ENCODE results near the gene CARD11. TPM values are rescaled to one million over a fixed set of nuclear protein-coding genes. Genes with fewer than 3 reads are reported as not detected.

CARD11 gene
- polyA plus RNA-seq, 1 donor from 2014 or later, result not detected

DNA sequence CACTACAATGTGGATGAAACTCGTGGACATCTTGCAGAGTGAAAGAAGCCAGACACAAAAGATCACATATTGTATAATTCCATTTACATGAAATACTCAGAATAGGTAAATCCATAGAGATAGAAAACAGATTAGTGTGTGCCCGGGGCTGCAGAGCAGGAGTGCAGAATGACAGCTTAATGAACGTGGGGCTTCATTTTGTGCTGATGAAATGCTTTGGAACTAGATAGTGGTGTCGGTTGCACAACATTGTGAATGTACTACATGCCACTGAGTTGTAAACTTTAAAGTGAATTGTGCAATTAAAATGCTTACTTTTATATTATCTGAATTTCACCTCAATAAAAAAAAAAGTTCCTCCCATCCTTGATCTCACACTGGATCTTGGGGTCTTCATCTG is 31.8 kb upstream of the CARD11 start:
- no peak overlapping the region for H2AFZ ChIP-seq (ENCODE audit: low read depth, low read length)
- H3K9me2 ChIP-seq (ENCODE audit: insufficient read depth, low read length), result no peaks in the 10 kb centered on the region
- no peak overlapping the region for H3K4me3 ChIP-seq (ENCODE audit: low read length)
- H3K79me2 ChIP-seq (replicated peaks; ENCODE audit: insufficient read depth, low read length), result no peaks in the 10 kb centered on the region
- no peaks in the 10 kb centered on the region for H4K20me1 ChIP-seq (ENCODE audit: insufficient read depth)
- H3K27ac ChIP-seq (ENCODE audit: low read length), result no peak overlapping the region
- H3F3A ChIP-seq (ENCODE audit: insufficient read depth, low read length, poor library complexity, severe bottlenecking), result no peaks in the 10 kb centered on the region
- no peaks in the 10 kb centered on the region for H3K36me3 ChIP-seq (ENCODE audit: insufficient read depth, low read length)
- H3K27me3 ChIP-seq (ENCODE audit: insufficient read depth, low read depth, low read length), result no peaks in the 10 kb centered on the region
- H3K9me3 ChIP-seq (ENCODE audit: low read length), result no peaks in the 10 kb centered on the region
- TF ChIP-seq TAF1 (IDR thresholded peaks at IDR 0.05; ENCODE audit: low read depth), result no peak
- TF ChIP-seq EP300 (conservative IDR thresholded peaks at IDR 0.05; ENCODE audit: poor library complexity, severe bottlenecking), result no peak
- no peak for TF ChIP-seq SMC3 (conservative IDR thresholded peaks at IDR 0.05; ENCODE audit: poor library complexity)
- TF ChIP-seq MXI1 (conservative IDR thresholded peaks at IDR 0.05; ENCODE audit: poor library complexity, severe bottlenecking), result no peak
- TF ChIP-seq, protein P1, sequence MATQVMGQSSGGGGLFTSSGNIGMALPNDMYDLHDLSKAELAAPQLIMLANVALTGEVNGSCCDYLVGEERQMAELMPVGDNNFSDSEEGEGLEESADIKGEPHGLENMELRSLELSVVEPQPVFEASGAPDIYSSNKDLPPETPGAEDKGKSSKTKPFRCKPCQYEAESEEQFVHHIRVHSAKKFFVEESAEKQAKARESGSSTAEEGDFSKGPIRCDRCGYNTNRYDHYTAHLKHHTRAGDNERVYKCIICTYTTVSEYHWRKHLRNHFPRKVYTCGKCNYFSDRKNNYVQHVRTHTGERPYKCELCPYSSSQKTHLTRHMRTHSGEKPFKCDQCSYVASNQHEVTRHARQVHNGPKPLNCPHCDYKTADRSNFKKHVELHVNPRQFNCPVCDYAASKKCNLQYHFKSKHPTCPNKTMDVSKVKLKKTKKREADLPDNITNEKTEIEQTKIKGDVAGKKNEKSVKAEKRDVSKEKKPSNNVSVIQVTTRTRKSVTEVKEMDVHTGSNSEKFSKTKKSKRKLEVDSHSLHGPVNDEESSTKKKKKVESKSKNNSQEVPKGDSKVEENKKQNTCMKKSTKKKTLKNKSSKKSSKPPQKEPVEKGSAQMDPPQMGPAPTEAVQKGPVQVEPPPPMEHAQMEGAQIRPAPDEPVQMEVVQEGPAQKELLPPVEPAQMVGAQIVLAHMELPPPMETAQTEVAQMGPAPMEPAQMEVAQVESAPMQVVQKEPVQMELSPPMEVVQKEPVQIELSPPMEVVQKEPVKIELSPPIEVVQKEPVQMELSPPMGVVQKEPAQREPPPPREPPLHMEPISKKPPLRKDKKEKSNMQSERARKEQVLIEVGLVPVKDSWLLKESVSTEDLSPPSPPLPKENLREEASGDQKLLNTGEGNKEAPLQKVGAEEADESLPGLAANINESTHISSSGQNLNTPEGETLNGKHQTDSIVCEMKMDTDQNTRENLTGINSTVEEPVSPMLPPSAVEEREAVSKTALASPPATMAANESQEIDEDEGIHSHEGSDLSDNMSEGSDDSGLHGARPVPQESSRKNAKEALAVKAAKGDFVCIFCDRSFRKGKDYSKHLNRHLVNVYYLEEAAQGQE (IDR thresholded peaks at IDR 0.05; ENCODE audit: borderline replicate concordance), result no peak
- no peak overlapping the region for H3K4me2 ChIP-seq (ENCODE audit: low read length)
- H3K9ac ChIP-seq (ENCODE audit: low read length), result no peak overlapping the region

DNA sequence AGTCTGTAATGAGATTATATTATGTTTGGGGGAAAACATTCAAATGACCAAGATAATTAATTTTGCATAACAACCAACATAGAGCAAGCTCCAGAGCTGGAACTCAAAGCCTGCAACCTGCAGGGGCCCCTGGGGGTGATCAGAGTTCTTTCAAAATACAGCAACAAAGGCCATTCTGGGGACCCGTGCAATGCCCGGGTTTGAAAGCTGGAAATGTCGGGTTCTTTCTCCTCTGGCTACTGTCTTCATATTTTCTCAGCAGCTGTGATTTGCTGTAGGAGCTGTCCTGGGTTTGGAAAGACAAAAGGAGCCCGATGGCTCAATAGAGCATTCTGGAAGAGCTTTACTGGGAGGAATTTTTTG is 30.8 kb upstream of the CARD11 start:
- H3F3A ChIP-seq (ENCODE audit: insufficient read depth, low read length, poor library complexity, severe bottlenecking), result no peaks in the 10 kb centered on the region
- no peak overlapping the region for H3K9ac ChIP-seq (ENCODE audit: low read length)
- H3K27me3 ChIP-seq (ENCODE audit: insufficient read depth, low read depth, low read length), result no peaks in the 10 kb centered on the region
- H3K27ac ChIP-seq (ENCODE audit: low read length), result no peak overlapping the region
- H3K4me3 ChIP-seq (ENCODE audit: low read length), result no peak overlapping the region
- no peaks in the 10 kb centered on the region for H3K79me2 ChIP-seq (replicated peaks; ENCODE audit: insufficient read depth, low read length)
- no peaks in the 10 kb centered on the region for H3K9me2 ChIP-seq (ENCODE audit: insufficient read depth, low read length)
- H2AFZ ChIP-seq (ENCODE audit: low read depth, low read length), result no peak overlapping the region
- no peaks in the 10 kb centered on the region for H3K9me3 ChIP-seq (ENCODE audit: low read length)
- TF ChIP-seq TAF1 (IDR thresholded peaks at IDR 0.05; ENCODE audit: low read depth), result no peak
- no peak for TF ChIP-seq MXI1 (conservative IDR thresholded peaks at IDR 0.05; ENCODE audit: poor library complexity, severe bottlenecking)
- H4K20me1 ChIP-seq (ENCODE audit: insufficient read depth), result no peaks in the 10 kb centered on the region
- no peaks in the 10 kb centered on the region for H3K36me3 ChIP-seq (ENCODE audit: insufficient read depth, low read length)
- no peak overlapping the region for H3K4me2 ChIP-seq (ENCODE audit: low read length)

DNA sequence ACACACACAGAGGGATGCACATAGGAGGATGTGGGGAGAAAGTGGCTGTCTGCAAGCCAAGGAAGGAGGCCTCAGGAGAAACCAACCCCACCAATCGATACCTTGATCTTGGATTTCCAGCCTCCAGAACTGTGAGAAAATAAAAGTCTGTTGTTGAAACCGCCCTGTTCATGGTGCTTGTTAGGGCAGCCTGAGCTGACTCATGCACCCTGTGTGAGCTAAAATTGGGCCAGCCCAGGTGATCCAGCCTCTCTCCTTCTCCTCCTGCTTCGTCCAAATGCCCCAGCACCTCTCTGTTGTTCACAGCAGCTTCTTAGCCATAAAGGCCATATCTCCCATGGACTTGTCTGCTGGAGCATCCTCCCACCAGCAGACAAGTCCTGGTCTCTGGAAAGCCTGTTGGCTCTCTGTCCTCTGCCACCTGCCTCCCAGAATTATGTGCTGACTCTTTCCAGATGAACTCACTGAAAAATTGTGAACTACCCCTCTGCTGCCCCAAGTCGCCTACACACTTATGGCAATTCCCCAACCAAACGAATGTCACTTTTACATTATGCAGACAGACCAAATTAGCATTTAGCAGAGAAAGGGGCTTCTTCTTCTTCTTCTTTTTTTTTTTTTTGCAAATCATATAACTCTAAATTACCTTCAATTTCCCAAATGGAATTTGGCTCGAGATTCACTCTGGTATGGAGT is 30.2 kb upstream of the CARD11 start:
- Histone ChIP-seq H3K4me2 (ENCODE audit: low read length) (no peak overlapping the region), H3K9ac (ENCODE audit: low read length) (no peak overlapping the region), H3K9me2 (ENCODE audit: insufficient read depth, low read length) (no peaks in the 10 kb centered on the region), H3K27me3 (ENCODE audit: insufficient read depth, low read depth, low read length) (no peaks in the 10 kb centered on the region), H3K27ac (ENCODE audit: low read length) (no peak overlapping the region), H3K36me3 (ENCODE audit: insufficient read depth, low read length) (no peaks in the 10 kb centered on the region), H4K20me1 (ENCODE audit: insufficient read depth) (no peaks in the 10 kb centered on the region), H2AFZ (ENCODE audit: low read depth, low read length) (no peak overlapping the region), H3K79me2 (replicated peaks; ENCODE audit: insufficient read depth, low read length) (no peaks in the 10 kb centered on the region), H3K4me3 (ENCODE audit: low read length) (no peak overlapping the region), H3F3A (ENCODE audit: insufficient read depth, low read length, poor library complexity, severe bottlenecking) (no peaks in the 10 kb centered on the region), H3K9me3 (ENCODE audit: low read length) (no peaks in the 10 kb centered on the region)
- no peak for TF ChIP-seq EP300 (conservative IDR thresholded peaks at IDR 0.05; ENCODE audit: poor library complexity, severe bottlenecking)
- TF ChIP-seq MXI1 (conservative IDR thresholded peaks at IDR 0.05; ENCODE audit: poor library complexity, severe bottlenecking), result no peak
- TF ChIP-seq POLR2AphosphoS5 (IDR thresholded peaks at IDR 0.05), result no peak
- TF ChIP-seq TAF1 (IDR thresholded peaks at IDR 0.05; ENCODE audit: low read depth), result no peak
- TF ChIP-seq, protein P2, sequence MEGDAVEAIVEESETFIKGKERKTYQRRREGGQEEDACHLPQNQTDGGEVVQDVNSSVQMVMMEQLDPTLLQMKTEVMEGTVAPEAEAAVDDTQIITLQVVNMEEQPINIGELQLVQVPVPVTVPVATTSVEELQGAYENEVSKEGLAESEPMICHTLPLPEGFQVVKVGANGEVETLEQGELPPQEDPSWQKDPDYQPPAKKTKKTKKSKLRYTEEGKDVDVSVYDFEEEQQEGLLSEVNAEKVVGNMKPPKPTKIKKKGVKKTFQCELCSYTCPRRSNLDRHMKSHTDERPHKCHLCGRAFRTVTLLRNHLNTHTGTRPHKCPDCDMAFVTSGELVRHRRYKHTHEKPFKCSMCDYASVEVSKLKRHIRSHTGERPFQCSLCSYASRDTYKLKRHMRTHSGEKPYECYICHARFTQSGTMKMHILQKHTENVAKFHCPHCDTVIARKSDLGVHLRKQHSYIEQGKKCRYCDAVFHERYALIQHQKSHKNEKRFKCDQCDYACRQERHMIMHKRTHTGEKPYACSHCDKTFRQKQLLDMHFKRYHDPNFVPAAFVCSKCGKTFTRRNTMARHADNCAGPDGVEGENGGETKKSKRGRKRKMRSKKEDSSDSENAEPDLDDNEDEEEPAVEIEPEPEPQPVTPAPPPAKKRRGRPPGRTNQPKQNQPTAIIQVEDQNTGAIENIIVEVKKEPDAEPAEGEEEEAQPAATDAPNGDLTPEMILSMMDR (IDR thresholded peaks at IDR 0.05; ENCODE audit: poor library complexity, severe bottlenecking), result no peak
- TF ChIP-seq, protein P1 (IDR thresholded peaks at IDR 0.05; ENCODE audit: borderline replicate concordance), result no peak
- no peak for TF ChIP-seq SMC3 (conservative IDR thresholded peaks at IDR 0.05; ENCODE audit: poor library complexity)
- TF ChIP-seq EZH2 (IDR thresholded peaks at IDR 0.05; ENCODE audit: borderline replicate concordance, insufficient read depth, low read length, poor library complexity, severe bottlenecking), result no peak
- TF ChIP-seq RAD21 (conservative IDR thresholded peaks at IDR 0.05), result no peak
